HG02840 (cell line): ENCODE results near the gene TIRAP.

Source experiments
- ATAC-seq: cut with Tn5 transposase; IDR thresholded peaks from one replicate; pipeline ENCODE4 v1.9.1; 2021; ENCODE audit warnings: mild to moderate bottlenecking, moderate library complexity, moderate number of reproducible peaks; ENCODE audit not compliant: unreplicated experiment, low FRiP score

The TIRAP gene

DNA sequence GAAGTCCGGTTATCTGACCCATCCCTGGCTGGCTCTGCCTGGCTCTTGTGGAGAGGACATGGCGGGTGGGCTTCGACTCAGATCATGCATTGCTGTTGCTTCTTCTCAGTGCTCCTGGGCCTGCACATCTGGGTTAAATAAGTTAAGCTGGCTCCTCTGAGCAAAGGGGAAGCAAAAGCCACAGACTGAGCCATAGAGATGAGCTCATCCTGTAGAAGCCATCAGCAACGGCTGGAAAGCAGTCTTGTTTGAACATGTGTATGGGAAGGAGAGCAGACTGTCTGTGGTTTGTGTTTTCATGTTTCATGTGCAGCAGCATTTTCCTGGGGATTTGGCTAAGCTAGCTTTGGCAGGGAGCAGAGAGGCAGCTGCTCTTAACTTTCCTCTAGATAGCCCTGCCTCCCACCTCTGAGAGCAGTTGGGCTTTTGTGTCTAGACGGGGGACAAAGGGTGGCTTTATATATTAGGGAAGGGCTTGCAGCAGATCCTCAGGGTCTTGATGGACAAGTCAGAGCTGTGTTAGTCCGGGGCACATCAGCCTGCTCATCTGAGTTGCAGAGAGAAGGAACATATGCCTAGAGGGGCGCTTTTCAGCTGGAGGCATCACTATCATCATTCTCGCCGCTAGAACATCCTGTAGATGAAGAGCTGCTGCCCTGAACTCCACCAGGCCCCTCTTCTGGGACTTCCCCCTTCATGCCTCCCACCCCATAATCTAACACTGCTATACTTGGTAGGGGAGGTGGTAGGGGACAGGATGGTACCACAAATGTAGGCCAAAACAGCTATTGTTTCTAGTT is 35.9 kb downstream of the TIRAP start:
- ATAC-seq: peak; percentile 80

DNA sequence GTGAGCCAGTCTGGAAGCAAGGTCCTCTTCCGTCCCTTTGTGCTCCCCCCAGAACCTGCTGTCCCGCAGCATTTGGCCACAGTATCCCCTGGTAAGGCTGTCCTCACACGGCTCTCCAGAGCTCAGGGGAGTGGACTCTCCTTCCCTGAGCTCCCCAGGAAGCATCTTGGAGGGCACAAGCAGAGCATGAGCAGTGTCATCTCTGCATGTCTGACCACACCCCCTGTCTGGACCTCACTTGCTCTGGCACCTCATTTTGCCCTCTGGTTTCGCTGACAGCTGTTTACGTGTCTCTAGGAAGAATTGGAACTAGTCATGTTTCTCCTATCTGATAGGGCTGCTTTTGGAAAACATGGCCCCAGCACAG is 36.5 kb downstream of the TIRAP start:
- ATAC-seq: no peak

DNA sequence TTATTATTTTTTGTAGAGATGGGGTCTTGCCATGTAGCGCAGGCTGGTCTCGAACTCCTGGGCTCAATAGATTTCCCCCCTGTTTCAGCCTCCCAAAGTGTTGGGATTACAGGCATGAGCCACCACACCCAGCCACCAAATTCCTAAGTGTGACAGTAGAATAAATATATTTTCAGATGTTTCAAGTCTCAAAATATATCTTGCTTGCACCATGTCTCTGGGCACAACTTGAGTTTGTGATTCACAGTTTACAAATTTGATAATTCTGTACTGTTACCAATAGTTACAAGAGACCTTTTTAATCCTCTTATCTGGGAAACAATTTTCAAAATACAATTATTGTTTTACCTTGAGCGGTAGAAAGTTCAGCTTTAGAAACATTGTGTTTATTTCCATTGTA is 40.1 kb downstream of the TIRAP start:
- ATAC-seq: no peak

DNA sequence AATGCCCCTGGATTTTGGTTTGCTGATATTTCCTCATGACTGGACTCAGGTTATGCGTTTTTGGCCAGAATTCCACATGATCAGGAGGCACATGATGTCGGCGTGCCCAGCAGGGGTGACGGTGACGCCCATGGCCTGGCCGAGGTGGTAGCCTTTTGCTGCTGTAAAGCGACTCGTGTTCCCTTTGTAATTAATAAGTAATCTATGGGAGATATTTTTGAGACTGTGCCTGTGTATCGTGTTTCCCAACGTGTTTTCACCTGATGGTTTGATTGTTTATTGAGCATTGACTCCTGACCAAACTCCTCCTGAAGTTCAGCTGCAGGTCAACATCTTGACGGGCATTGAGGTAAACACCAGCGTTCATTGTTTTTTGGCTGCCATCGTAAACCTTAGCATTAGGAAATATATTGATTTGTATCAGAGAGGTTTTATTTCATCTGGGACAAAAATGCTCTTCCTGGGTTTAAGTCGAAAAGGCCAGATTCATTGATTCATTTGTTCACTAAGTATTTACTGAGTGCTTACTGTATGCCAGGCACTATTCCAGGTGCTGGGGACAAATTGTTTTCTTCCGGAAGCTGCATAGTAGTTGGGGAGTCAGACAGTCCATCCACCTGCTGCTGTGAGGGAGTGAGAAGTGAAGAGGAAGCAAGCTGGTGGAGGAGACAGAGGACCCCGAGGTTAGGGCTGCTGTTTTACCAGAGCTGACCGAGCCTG is 44.5 kb downstream of the TIRAP start:
- ATAC-seq: no peak

DNA sequence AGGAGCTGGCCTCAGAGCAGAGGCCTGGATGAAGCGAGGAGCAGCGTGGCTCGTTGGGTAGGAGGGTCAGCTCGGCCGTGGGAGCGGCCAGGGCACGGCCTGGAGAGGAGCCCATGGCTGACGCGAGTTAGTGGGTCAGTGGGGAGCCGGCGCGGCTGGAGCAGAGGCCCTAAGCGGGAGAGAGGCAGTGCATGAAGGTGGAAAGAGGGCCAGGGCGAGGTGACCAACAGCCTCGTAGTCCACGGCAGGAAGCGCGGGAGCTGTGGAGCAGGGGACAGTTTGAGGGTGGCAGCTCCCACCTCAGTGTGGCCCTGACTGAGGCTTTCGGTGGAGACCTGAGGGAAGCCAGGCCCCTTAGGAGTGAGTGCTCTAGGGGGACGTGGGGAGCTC is 45.1 kb downstream of the TIRAP start:
- no peak for ATAC-seq

DNA sequence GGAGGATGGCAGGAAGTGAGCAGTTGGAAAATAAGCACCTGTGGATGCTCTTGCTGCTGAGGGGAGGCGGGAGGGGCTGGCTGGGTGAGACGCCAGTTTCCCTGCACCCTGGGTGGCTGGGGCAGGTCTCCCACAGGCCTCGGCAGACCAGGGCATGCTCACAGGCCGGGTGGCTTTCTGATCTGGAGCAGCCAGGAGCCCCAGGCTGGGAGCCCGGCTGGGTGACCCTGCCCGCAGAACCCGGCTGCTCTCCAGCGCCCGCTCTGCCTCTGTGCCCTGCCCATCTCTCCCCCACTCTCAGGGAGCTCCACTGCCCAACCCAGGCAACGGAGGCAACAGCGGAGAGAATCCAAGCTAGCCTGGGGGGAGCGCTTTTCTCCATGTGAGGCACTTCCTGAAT is 45.6 kb downstream of the TIRAP start:
- no peak for ATAC-seq

DNA sequence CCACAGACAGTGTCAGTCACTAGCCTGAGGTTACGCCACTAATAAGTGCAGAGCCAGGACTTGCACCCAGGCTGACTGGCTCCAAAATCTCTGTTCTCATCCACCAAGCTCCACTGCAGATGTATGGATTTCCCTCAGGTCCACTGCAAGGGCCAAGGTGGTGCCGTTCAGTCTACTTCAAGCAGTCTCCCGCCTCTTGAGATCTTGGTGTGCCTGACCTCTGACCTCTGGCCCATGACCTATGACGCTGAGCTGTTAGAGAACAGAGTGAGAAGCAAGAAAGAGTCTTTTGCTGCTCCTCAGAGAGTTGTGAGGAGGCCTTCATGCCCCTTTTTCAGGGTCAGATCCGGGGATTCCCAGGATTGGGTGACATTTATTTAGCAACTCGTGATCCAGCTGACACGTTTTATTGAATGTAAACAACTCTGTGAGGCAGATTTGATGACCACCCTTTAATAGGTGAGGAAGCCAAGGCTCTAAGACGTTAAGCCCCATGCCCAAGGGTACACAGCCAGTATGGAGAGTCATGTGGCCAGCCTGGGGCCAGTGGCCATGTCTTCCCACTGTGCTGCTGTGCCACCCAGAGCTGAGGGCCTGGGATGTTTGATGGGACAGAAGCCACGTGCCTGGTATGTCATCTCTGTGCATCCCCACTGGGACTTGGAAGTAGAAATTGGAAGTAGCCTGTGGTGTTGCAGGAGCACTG is 46.2 kb downstream of the TIRAP start:
- ATAC-seq: no peak

DNA sequence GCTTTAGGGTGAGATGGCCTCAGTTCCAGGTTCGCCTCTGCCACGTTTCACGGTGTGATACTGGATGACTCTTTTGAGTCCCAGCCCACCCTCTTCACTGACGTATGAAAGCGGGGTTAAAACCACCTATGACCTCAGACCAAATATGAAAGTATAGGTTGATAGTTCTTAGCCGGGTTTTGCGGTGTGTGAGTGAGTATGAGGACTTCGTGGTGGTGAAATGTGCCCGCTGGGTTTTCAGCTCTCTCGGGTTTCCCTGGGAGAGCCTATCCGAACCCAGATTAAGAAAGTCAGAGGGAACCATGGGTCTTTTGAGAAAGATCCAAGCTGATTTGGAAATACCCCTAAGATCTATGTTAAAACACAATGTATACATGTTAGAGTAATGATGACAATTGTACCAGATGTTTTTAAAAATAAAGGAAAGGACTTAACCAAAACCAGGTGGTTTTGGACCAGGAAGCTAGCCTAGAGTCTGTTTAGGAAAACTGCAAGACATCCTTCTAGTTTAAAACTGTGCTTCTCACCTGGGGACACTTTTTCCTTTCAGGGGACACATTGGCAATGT is 46.8 kb downstream of the TIRAP start:
- no peak for ATAC-seq

DNA sequence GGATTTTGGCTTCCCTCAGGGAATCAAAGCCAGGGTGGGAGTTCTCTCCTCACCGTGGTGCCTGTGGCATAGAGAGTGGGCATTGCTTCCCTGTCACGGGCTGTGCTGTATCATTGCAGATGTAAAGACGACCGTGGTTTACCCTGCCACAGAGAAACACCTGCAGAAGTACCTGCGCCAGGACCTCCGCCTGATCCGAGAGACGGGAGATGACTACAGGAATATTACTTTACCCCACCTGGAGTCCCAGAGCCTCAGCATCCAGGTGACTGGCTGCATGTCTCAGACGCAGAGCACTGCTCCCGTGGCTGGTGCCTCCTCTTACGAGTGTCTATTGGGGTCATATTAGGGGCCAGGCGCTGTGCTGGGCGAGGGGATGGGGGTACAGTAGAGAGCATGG is 48.4 kb downstream of the TIRAP start:
- ATAC-seq: no peak

DNA sequence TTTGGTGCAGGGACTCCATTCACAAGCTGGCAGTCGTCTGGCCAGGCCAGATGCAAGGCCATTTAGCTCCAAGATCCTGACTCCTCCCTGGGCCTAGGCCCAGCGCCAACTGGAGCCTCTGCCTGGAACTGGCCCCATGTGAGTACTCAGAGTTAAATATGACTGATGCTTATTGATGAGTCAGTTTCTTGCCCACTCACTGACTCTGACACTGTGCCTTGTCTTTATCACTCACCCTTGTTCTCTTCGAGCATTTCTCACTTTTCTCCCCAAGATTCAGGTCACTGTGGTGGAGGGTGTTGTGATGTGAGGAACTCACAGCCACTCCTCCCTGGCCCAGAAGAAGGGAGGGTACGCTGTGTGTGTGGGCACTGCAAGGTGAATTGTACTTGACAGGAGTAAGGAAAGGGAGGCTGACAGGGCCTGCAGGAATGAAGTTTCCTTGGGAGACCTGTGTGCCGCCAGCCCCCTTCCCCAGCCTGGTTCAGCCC is 49.4 kb downstream of the TIRAP start:
- ATAC-seq: no peak

DNA sequence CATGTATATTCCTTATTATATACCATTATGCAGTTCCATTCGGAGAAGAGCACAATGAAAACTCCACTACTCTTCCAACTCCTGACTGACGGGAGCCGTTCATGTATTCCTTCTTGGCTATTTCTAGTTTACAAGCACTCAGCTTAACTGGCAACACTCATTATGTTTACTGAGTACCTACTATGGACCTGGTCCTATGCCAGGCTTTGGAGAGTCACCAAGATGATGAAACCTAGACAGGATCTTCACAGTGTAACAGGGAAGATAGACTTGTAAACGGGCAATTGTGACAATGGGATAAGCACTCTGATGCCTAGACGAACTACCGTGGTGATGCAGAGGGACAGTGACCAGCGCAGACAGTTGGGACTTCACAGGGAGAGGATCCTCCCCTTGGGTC is 50.2 kb downstream of the TIRAP start:
- ATAC-seq: no peak

DNA sequence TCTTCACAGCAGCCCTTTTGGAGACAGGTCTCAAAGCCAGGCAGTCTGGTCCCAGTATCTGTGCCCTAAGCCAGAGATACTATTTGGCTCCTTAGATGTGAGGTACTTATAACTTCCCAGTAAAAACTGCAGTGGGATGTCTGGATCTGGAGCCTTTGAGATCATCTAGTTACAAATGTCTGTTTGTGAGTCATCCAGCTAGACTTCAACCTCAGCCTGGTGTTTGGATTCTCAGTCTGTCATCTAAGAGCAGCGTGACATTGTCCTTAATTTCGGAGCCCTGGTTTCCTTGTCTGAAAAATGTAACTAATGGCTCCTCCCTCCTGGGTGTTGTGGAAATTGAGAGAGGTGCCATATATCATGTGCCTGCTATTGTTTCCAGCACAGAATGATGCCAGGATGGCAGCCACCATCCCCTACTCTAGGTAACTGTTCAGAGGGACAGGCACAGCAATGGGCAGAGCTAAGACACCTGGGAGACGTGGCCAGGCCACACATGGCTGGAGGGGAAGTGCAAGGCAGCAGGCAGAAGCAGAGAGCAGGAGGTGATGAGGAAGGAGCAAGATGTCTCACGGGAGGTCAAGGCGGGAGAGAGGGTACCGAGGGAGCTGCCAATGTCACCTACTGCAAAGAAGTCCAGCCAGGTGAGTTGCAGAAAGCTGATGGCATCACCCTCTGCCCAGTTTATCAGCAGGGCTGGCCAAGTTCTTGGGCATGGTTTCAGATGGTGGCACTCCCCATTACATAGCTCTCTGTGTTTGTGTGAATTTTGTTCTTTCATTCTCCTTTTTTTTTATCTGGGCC is 52.0 kb downstream of the TIRAP start:
- ATAC-seq: no peak

DNA sequence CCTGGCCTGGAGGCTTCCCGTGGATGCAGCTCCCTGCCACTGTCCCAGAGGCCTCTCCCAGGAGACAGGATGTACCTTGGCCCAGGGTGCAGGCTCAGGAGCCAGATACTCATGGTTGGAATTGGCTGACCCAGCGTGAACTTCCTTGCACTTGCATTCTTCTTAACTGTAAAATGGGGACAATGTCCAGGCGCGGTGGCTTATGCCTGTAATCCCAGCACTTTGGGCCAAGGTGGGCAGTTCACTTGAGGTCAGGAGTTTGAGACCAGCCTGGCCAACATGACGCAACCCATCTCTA is 52.5 kb downstream of the TIRAP start:
- no peak for ATAC-seq

DNA sequence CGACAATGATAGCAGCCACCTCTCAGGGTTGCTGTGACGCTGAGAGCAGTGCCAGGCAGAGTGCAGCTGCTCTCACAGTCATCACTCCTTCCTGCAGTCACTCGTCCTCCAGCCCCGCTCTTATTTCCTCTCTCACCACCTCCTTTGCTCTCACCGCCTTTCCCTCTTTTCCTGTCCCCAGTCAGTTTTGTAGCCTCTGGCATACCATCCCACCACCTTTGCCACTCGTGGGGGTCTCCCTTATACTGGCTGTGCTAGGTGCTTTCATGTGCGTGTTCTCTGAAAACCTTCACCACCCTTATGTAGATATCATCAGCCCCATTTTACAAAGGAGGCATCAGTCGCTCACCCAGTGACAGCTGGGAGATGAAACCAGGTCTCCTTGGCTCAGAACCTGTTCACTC is 53.2 kb downstream of the TIRAP start:
- no peak for ATAC-seq

DNA sequence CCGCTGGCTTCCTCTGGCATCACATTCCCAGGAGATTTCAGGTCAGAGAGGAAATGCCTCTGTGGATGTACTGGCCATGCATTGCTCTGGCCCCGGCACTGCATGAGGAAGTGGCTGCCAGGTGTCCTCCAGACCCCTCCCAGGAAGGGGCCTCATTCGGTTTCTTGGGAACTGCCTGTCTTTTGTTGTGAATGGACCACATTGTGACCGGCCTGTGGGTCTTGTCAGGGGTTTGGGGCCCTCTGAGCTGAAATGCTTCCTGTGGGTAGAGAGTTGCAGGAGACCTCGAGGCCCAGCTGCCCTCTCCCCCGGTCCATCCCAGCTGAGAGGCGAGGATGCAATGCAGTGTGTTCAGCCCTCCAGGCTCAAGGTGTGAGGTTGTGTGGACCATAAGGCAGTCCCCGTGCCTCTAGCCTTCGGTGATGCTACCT is 53.8 kb downstream of the TIRAP start:
- ATAC-seq: no peak

DNA sequence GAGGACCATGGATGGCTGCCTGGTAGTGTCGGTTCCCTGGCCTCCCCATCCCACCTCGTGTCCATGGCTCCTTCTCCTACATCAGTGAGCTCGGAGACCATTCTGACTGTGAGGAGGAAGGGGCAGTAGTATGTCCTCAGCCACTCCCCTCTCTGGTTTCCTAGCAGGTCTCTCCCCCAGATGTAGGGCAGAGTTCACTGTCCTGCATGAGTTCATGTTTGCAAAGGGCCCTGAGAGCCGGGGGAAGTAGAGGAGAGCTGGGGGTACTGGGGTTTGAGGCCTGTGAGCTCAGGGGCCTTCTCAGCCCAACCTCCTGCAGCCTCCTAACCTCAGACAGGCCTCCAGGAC is 54.2 kb downstream of the TIRAP start:
- ATAC-seq: no peak

DNA sequence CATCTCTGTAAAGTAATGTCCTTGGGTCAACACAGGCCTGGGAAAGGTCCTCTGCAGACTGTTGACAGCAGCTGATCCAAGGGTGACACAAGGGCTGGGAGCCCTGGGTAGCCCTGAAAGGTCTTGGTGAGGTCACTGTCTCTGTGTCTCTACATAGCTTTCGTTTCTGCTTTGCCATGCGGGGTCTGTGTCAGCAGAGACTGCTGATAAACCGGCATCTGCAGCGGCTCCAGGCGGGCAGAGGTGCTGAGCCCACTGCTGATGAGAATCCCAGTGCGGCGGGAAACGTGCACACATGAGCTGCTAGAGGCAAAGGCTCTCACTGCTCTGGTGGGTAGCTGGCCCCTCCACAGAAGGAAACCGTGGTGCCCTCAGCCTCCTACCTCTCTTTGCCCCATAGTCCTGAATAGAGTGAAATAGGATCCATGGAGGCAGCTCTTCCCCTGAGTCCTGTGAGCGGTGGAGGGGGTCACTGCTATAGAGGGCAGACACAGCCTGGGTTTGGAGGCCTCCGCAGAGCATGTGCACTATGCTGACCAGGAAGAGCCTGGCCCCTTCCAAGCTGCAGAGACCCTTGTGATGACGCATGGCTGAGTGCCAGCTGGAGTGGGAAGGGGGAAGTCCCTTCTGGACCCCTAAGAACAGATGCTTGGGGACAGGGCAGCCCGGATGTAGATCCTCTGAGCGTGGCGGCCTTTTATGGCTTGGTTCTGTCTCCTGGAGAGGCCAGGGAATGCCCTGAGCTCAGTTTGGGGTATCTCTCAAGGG is 54.8 kb downstream of the TIRAP start:
- ATAC-seq: no peak

DNA sequence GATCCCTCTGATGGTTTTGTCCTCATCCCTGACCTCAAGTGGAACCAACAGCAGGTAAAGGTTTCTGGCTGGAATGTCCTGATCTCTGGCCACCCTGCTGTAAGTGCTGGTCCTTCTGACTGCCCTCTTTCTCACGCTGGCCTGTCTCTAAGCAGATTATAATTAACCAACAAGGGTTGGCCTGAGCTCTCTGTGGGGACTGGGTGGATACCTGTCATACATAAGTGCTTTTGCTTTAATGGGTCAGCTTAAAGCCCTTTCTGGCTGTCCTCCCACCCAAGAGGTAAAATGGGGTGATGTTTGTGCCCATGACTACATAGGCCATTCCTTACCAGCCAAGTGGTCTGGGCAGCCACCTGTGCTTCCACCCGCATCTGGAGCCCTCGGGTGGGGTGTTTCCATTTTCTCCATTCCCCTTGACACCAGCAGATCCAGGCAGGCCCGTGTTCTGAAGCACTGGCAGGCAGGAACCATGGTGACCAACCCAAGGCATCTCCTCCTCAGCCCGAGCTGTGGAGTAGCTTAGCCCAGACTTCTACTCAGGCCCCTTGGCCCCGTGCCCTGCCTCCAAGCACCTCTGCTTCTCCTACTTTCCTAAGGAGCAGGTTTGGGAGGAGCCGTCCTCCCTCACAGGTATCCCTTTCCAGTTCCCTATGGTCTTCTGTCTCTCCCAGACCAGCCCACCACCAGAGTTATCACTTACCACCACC is 55.6 kb downstream of the TIRAP start:
- no peak for ATAC-seq
